ENCODE measurements around the gene CHID1. TPM values are rescaled to one million over a fixed set of nuclear protein-coding genes. Genes with fewer than 3 reads are reported as not detected.

The CHID1 gene
- total RNA-seq, 2 donors from 2014 or later = 52.0 to 54.2 TPM

DNA sequence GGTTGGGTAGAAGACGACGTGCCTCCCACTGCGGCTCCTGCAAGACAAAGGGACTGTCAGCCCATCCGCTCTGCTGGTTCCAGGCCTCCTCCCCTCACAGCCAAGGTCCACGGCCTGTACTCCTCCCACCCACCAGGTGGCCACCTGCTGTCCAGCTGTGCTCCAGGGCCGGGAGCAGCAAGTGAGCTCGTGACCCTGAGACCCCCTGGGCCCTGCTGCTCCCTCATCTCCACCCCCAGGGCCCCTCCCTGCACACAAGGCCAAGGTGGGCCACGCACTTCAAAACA lies 40.5 kb downstream of the CHID1 start:
- DNase-seq (no peak), ATAC-seq (no peak)
- intact Hi-C loops (cut with DNase I, micrococcal nuclease) = no loop called here

DNA sequence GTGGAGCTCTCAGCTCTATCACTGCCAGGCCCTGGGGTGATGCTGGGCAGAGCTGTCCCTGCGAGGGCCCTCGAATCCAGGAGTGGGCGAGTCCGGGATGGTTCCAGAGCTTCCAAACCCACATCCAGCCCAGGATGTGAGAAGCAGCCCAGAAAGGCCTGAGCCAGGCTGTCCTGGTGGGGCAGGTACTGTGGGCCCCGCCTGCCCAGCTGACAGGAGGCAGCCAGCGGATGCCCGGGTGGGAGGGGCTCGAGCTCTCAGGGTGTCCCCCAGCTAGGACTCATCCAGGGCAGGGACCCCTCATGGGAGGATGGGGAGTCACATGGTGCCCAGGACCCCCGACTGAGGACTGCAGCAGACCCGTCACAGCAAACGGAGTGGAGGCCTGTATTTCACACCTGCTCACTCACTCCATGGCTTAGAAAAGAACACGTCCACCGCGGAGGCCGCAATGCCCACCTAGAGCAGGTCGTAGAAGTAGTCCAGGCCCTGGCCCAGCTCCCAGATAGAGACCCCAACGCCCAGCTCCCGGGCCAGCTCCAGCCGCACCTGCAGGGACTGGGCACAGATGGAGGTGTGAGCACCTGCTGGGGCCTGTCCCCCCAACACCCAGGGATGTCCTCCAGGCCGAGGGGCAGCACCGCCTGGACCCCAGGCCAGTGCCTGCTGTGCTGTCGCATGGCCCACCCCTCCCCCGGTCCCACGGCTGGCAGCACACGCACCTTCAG lies 41.0 kb downstream of the CHID1 start:
- DNase-seq = no peak
- intact Hi-C loops (cut with DNase I, micrococcal nuclease) = no loop called here
- no peak for ATAC-seq

DNA sequence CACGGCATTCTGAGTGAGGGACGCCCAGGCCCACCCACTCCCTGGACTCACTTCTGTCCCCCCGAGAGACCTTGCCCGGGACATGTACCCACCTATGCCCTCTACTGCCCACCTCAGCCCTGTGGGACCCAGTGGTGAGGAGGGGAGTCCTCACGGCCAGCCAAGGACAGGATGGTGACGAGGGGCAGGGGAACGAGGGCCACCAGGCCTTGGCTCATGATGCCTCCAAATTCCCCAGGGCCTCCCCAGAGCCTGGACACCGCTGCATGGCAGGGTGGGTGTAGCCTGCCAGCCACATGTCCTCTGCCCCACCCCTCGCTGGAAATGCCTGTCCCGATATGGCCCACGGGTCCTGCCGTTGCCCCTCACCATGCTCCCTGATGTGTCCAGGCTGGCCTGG lies 41.8 kb downstream of the CHID1 start:
- no peak for DNase-seq
- ATAC-seq = no peak
- intact Hi-C loops (cut with DNase I, micrococcal nuclease) = no loop called here

DNA sequence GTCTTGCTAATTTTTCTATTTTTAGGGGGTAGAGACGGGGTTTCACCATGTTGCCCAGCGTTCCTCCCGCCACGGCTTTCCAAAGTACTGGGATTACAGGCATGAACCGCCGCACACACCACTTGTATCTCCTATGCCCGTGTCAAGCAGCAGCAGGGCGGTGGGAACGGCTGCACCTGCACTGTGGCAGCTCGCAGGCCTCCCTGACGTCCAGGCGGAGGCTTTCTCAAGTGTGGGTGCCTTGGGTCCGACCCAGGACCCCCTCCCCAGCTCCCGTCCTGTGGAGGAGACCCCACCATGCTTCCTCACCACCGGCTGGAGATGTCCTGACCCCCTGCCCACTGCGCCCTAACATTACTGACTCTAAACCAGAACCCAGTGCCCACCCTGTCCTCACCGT lies 42.2 kb downstream of the CHID1 start:
- ATAC-seq (no peak), DNase-seq (no peak)
- intact Hi-C loops (cut with DNase I, micrococcal nuclease) = no loop called here

DNA sequence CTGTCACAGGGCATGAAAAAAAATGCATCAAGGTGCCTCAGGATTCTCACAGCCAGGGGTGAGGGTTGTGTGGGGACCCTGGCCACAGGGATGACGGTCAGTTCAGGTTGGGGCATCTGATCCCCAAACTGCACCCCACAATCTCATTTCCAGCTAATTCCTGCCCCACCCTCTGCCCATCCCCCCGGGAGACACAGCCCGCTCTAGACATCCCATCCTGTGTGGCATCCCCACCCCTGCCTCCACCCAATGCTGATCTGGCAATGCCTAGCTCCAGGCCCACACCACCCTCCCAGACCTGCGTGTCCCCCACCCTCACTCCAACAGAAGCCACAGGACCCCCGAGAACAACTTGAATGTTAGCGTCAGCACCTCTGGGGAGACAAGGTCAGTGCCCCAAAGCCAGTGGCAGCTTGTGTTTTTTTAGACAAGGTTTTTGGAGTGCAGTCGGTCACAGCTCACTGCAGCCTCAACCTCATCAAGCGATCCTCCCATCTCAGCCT lies 42.7 kb downstream of the CHID1 start:
- DNase-seq (no peak), ATAC-seq (no peak)
- intact Hi-C loops (cut with DNase I, micrococcal nuclease) = no loop called here

DNA sequence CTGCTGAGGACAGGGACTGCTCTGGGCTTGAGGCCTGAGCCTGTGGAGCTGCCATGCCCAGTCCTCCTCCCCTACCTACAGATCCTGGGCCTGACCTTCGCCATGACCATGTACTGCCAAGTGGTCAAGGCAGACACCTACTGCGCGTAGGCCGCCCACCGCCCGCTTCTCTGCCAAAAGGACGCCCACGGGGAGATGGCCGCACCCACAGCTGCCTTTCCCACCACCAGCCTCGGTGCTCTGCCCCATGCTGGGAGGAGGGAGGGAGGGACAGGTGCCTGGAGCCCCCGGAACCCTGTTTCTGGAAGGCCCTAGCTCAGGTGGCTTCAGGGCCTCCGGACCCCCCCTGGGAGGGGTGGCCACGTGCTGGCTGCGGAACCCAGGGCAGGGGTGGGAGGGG lies 44.1 kb downstream of the CHID1 start:
- ATAC-seq = no peak
- intact Hi-C loops (cut with DNase I, micrococcal nuclease) = no loop called here
- DNase-seq = no peak

DNA sequence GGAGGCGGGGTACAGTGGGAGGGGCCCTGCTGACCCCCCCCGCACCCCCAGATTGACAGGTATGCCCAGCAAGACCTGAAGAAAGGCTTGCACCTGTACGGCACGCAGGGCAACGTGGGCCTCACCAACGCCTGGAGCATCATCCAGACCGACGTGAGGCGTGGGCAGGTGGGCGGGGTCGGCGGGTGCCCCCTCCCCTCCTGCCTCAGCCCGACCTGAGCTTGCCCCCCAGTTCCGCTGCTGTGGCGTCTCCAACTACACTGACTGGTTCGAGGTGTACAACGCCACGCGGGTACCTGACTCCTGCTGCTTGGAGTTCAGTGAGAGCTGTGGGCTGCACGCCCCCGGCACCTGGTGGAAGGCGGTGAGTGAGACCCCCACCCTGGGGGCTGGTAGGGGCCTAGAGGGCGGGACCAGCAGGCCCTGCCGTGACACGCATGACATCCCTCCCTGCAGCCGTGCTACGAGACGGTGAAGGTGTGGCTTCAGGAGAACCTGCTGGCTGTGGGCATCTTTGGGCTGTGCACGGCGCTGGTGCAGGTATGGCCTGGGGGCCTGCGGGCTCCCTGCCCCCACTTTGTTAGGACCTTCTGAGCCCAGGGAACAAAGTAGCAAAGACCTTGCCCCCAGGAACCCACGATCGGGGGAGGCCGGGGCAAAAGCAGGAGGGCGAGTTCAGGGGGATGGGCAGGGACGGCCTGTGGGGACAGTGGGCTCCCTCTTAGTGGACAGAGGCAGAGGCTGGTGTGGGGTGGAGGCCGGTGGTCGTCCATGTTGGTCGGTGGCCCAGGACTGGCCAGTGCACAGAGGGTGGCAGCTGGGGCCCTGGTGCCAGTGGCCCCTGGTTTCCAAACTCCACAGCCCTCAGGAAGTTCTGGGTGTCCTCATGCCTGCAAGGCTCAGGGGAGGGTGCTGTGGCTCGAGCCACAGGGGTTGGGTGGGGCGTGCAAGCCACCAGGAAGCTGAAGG lies 44.9 kb downstream of the CHID1 start:
- no peak for ATAC-seq
- intact Hi-C loops (cut with DNase I, micrococcal nuclease) = no loop called here
- DNase-seq = no peak

DNA sequence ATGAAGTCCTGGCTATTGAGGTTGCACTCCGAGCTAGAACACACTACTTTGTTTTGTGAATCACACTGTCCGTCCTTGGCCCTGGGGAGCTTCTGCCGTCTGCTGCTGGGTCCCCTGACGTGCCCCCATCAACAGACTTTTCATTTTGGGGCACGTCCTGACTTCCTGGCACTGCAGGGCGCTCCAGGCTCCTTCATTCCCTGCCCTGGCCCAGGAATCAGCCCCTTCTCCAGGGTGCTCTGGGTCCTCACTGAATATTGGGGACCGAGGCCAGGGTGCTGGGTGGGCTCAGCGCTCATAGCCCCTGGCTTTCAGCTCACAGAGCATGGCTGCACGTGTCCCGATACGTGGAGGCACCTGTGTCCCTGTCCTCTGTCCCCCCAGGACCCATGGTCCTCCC lies 45.7 kb downstream of the CHID1 start:
- DNase-seq (no peak), ATAC-seq (no peak)
- intact Hi-C loops (cut with DNase I, micrococcal nuclease) = no loop called here

DNA sequence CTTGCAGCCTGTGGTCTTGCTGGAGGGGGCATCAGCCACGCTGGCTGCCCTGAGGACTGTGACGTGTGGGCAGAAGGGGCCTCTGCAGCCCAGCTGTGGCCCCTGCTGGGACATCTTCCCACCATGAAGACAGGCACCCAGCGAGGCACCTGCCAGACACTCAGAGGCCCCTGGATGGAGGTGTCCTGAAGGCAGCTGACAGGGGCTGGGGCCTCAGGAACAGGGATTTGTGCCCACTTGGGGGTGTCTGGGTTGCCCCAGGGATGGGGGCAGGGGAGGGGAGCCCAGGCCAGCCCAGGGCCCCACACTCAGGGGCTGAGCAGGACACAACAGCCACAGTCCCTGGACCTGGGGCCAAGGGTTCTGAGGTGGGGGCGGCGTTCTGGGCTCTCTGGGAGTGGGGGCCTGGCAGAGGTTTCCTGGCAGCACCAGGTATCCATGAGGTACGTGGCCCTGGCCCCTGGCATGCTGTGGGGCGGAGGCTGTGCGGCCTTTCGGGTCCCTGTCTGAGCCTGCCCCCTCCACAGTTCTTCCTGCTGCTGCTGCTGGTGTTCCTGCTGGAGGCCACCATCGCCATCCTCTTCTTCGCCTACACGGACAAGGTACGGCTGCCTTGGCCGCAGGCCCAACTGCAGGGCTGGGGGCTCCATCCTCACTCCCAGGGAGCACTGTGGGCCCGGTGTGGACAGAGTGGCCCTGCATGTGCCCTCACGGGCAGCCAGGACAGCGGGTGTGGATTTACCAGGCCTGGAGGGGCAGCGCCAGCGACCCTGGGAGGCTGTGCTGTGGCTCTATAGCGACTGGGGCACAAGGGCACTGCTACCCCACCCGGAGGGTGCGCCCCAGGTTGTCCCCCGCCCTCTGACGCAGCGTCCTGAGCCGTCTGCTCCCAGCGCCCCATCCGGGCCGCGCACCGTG lies 46.4 kb downstream of the CHID1 start:
- intact Hi-C loops (cut with DNase I, micrococcal nuclease) = no loop called here
- ATAC-seq (peak; percentile 11), DNase-seq (no peak)

DNA sequence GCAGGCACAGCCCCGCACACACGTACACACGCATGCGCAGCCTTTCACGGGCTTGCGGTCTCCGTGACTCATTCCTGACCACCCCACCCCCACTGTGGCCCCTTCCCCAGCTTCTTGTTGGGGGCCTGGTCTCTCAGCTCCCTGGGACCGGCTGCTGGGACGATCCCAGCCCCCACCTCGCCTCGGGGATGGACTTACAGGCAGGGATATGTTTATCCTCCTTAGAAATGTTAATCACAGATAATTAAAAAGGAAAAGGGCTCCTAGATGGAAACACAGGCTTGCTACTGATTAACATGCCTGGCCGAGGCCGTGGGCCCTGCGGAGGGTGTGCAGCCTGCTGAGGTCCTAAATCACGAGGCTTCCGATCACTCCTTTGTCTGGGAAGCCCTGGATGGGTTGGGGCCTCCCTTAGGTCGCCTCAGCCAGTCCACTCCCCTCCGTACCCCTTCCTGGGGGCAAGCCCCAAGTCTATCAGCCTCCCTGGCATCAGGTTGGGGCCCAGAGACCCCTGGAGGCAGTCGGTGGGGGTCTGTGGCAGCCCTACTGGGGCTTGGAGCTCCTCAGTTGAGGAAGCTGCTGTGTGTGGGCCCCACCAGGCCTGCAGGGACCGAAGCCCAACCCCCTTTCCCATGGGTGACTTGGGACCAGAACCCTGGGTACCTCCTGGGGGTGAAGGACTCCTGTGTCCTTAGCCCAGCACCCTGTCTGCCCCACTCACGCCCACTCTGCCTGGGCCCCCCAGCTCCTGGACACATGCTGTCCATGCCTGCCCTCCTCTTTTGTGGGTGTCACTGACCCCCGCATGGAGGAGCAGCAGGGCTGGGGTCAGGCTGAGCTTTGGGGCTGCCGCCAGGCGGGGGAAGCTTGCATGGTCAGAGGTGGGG lies 47.3 kb downstream of the CHID1 start:
- DNase-seq (no peak), ATAC-seq (no peak)
- intact Hi-C loops (cut with DNase I, micrococcal nuclease) = no loop called here

DNA sequence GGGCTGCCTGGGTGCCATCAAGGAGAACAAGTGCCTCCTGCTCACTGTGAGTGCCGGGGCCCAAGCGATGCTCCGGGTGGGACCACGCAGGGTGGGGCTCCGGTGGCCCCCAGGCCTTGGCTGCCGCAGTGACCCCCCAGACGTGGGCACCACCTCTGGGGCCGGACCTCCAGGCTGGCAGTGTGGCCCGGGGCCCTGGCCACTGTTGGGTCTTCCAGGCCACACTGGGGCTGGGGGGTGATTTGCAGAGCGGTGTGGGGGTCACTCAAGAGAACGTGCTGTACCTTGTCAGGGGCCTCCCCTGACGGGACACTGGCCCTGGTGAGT lies 48.0 kb downstream of the CHID1 start:
- ATAC-seq (no peak), DNase-seq (no peak)

DNA sequence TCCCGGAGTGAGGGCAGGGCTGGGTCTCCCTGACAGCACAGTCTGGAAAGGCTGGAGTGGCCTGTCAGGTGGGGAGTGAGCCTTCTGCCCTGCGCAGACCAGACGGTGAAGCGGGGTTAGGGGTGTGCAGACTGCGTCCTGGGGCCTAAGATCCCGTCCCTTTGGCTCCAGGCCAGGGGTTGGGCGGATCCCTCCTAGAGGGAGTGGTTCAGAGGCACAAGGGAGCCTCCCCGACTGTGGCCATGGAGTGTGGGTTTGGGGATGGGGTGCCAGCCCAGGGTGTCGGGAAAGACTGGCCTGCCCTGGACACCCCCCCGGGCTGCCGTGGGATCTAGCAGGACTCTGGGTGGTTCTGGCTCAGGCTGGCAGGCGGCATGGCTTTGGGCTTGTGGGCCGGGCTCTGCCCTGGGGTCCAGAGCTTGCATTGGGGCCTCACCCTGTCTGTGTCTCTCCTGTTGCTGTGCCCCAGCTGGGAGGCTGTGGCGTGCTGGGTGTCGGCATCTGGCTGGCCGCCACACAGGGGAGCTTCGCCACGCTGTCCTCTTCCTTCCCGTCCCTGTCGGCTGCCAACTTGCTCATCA lies 48.4 kb downstream of the CHID1 start:
- intact Hi-C loops (cut with DNase I, micrococcal nuclease) = no loop called here
- ATAC-seq (peak; percentile 29), DNase-seq (peak in 1 of 2 donors; percentile 73)

More for the DNA sequence above, 48.0 kb downstream of the CHID1 start:
- intact Hi-C loops (cut with DNase I, micrococcal nuclease) = no loop called here

DNA sequence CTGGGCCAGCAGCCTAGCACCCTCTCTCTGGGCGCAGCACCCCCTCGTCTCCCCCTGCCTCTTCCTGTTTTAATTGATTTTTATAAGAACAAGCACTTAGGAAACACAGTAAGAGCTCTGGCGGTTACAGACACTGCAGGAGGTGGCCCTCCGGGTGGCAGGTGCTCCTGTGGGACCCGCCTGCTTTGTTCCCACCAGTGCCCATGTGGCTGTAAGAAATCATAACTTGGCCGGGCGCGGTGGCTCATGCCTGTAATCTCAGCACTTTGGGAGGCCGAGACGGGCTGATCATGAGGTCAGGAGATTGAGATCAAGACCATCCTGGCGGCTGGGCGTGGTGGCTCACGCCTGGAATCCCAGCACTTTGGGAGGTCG lies 49.5 kb downstream of the CHID1 start:
- ATAC-seq (no peak), DNase-seq (no peak)
- intact Hi-C loops (cut with DNase I, micrococcal nuclease) = no loop called here

DNA sequence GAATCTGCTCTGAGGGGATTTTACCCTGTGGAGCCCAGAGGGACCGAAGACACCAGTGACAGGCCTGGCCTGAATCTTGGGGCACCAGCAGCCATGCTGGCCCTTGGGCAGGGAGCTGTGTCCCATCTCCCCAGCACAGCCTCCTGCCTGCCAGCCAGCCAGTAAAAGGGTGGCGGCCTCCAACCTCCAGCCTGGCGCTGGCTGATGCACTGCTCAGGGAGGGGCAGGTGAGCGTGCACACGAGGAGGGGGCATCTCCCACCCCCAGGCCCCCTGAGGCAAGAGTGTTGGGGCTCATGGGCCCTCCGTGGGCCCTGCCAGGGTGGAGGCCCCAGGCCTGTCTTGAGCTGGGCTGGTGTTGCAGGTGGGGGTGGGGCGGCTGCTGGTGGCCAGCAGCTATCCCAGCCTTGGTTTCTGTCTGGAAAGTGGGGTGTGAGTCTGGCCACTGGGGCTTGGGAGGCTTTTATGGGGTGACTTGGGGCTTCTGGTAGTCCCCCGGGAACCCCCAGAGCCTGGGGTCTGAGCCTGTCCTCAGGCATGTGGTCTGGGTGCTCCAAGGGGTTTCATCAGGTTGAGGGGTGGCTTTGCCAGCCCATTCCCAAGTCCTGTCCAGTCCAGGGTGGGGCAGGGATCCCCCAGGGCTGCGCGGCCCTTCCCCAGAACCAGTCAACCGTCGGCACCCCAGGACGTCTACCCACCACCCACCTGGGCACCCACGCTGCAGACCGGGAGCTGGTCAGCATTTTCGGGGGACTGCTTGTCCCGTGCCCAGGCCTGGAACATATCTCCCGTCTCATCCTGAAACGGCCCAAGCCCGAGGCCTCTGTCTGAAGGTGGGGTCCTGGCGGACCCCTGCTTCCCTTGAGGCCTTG lies 50.1 kb downstream of the CHID1 start:
- ATAC-seq = peak; percentile 13
- DNase-seq = no peak
- intact Hi-C loops (cut with DNase I, micrococcal nuclease) = no loop called here

DNA sequence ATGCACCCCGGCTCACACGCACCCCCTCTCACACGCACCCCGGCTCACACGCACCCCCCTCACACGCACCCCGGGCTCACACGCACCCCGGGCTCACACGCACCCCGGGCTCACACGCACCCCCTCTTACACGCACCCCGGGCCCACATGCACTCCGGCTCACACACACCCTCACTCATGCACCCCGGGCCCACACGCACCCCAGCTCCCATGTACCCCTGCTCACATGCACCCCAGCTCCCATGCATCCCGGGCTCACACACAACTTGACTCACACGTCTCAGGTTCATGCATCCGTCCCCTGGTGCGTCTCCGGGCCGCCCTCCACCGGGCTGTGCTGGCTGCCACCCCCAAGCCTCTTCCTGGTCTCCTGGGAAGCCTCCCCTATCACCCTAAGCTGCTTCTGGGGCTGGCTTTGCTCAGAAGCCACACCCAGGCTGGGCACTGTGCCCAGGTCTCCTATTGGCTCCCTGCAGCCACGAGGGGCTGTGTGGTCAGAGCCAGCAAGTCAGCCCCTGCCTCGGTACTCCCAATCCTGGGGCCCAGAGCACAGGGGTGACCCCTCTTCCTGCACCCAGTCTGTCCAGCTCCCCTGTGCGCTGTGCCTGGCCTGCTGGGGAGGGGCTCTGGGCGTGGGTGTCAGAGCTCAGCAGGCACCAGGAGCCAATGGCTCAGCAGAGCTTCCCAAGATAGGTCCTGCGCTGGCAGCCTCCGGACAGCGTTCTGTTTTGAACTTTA lies 51.0 kb downstream of the CHID1 start:
- intact Hi-C loops (cut with DNase I, micrococcal nuclease) = loop anchor here in 1 of 2 donors (10.0 kb wide), 1 partner anchor 185 kb away; no protein-coding TSS in a partner anchor
- DNase-seq (peak; percentile 81 to 89), ATAC-seq (peak; percentile 77)

DNA sequence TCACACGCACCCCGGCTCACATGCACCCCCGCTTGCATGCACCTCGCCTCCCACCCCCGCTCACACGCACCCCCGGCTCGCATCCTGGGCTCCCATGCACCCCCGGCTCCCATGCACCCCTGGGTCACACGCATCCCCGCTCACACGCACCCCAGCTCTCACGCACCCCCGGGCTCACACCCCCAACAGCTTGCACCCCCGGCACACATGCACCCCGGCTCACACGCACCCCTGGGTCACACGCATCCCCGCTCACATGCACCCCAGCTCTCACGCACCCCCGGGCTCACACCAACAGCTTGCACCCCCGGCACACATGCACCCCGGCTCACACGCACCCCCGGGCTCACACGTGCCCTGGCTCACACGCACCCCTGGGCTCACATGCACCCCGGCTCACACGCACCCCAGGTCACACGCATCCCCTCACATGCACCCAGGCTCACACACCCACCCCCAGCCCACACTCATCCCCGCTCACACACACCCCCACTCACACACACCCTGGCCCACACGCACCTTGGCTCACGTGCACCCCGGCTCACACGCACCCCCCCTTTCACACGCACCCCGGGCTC lies 51.8 kb downstream of the CHID1 start:
- ATAC-seq (no peak), DNase-seq (no peak)
- intact Hi-C loops (cut with DNase I, micrococcal nuclease) = loop anchor here in 1 of 2 donors (10.0 kb wide), 1 partner anchor 186 kb away; no protein-coding TSS in a partner anchor
